Stimulated activated CD8-positive, alpha-beta memory T cell treated with anti-CD3 and anti-CD28 coated beads, Interleukin-4, amount 100 ng/mL, for 1 hour (primary cell): Measurements from ENCODE around the gene LGALS7.
"Not testable (repeated sequence)": the region's sequence is repeated elsewhere in the genome, so short reads cannot be mapped to it uniquely, and the experiment has no call there.

Source experiments
- DNase-seq, 2 donors: peaks; one replicate each; pipeline ENCODE4 v3.0.0-alpha.2; 2020; ENCODE audit warnings: low read depth in 2 of 2, low spot score in 1 of 2

LGALS7 gene

GRCh38 chr19:38800577-38801347, 27.4 kb upstream of the LGALS7 start:
- no peak for DNase-seq

- no peak for DNase-seq
Observed at GRCh38 chr19:38799104-38799503, 25.8 kb upstream of the LGALS7 start.

- not testable (repeated sequence) for DNase-seq
Observed at GRCh38 chr19:38797781-38798180, 24.5 kb upstream of the LGALS7 start.

- no peak for DNase-seq
Observed at GRCh38 chr19:38796154-38796553, 22.8 kb upstream of the LGALS7 start.

GRCh38 chr19:38795549-38795948, 22.2 kb upstream of the LGALS7 start:
- no peak for DNase-seq

- no peak for DNase-seq
Observed at GRCh38 chr19:38793671-38794070, 20.4 kb upstream of the LGALS7 start.

- DNase-seq: no peak
Observed at GRCh38 chr19:38793177-38793576, 19.9 kb upstream of the LGALS7 start.

- DNase-seq: no peak
Observed at GRCh38 chr19:38792250-38793111, 19.2 kb upstream of the LGALS7 start.

- DNase-seq: not testable (repeated sequence)
Observed at GRCh38 chr19:38791451-38792064, 18.2 kb upstream of the LGALS7 start.

- DNase-seq: not testable (repeated sequence)
Observed at GRCh38 chr19:38790507-38791403, 17.4 kb upstream of the LGALS7 start.

GRCh38 chr19:38788478-38789243, 15.3 kb upstream of the LGALS7 start, which contains the start of gene LGALS7B:
Gene LGALS7B, plus strand, starts transcription at chr19:38789200. Its CDS starts 27 bp downstream, at chr19:38789227.
- DNase-seq: no peak

GRCh38 chr19:38786572-38787265, 13.4 kb upstream of the LGALS7 start:
- no peak for DNase-seq

GRCh38 chr19:38786061-38786460, 12.7 kb upstream of the LGALS7 start:
- not testable (repeated sequence) for DNase-seq

GRCh38 chr19:38785187-38785699, 11.9 kb upstream of the LGALS7 start:
- DNase-seq: no peak

GRCh38 chr19:38784224-38784623, 10.9 kb upstream of the LGALS7 start:
- DNase-seq: no peak

- DNase-seq: not testable (repeated sequence)
Observed at GRCh38 chr19:38782212-38782611, 8.9 kb upstream of the LGALS7 start.

GRCh38 chr19:38781058-38781457, 7.7 kb upstream of the LGALS7 start:
- DNase-seq: no peak

GRCh38 chr19:38780443-38780842, 7.1 kb upstream of the LGALS7 start:
- no peak for DNase-seq

- no peak for DNase-seq
Observed at GRCh38 chr19:38778733-38779132, 5.4 kb upstream of the LGALS7 start.
